Thyroid gland (tissue), 4 donors: ENCODE measurements around the gene DNAI1. TPM values are rescaled to one million over a fixed set of nuclear protein-coding genes. Genes with fewer than 3 reads are reported as not detected.

Experiments
- DNase-seq, 2 donors: peaks; one replicate each; pipeline ENCODE4 v3.0.0-alpha.2; 2019
- H3K27ac ChIP-seq, 3 donors: fragments of 200-600 bp; sonication (generic); 1 replicate in 2 of 3; 2 replicates in 1 of 3; pipeline ENCODE4 v1.5.1; 2016 to 2019; ENCODE audit warnings: mild to moderate bottlenecking in 1 of 3, moderate library complexity in 1 of 3
- H3K27me3 ChIP-seq: fragments of 200-600 bp; sonication (generic); one replicate; pipeline ENCODE4 v1.5.1; 2019
- H3K36me3 ChIP-seq, 2 donors: fragments of 200-600 bp; sonication (generic); one replicate each; pipeline ENCODE4 v1.5.1; 2016 to 2019
- H3K4me1 ChIP-seq, 2 donors: fragments of 200-600 bp; sonication (generic); one replicate each; pipeline ENCODE4 v1.5.1; 2017 to 2019
- H3K4me3 ChIP-seq, 3 donors: fragments of 200-600 bp; sonication (generic); replicated peaks in 1 of 3; 1 replicate in 2 of 3; 2 replicates in 1 of 3; pipeline ENCODE4 v1.5.1; 2016; ENCODE audit warnings: mild to moderate bottlenecking in 1 of 3
- H3K9me3 ChIP-seq: fragments of 200-600 bp; sonication (generic); one replicate; pipeline ENCODE4 v1.5.1; 2017
- CTCF ChIP-seq, 6 experiments: fragments of 200-600 bp in 3 of 6; fragments of 450-650 bp in 3 of 6; sonication (generic) in 3 of 6; IDR thresholded peaks; one replicate each; pipeline ENCODE4 v1.5.1; 2016 to 2019; ENCODE audit warnings: antibody characterized with exemption in 6 of 6, mild to moderate bottlenecking in 2 of 6, inconsistent platforms in 1 of 6, moderate library complexity in 1 of 6
- POLR2A ChIP-seq, 2 donors: fragments of 450-650 bp; IDR thresholded peaks; one replicate each; pipeline ENCODE4 v1.6.1; 2017; ENCODE audit warnings: antibody characterized with exemption in 2 of 2, mild to moderate bottlenecking in 2 of 2, moderate library complexity in 1 of 2
- WGBS, 2 donors: methylation state at CpG; one replicate each; pipeline ENCODE4 v1.1.5; 2017; 5-methylcytosine and 5-hydroxymethylcytosine counted together
- intact Hi-C: fragments of 100-400 bp; cut with DNase I; formaldehyde crosslinking; loops from one replicate; pipeline ENCODE4 v1.15.1; 2023
- total RNA-seq, 4 donors: library from RNA; depleted of rRNA; stranded (reverse); fragments of >200 nt; gene quantifications; one replicate each; pipeline ENCODE4 v1.2.3, GENCODE V29; 2016

DNAI1 gene
- total RNA-seq, 4 donors from 2014 or later = 0.81 to 0.89 TPM; not detected in 2

GRCh38 chr9:34485822-34486221 is 27.2 kb downstream of the DNAI1 start:
- no peaks in the 10 kb centered on the region for H3K27me3 ChIP-seq
- no peak for DNase-seq
- WGBS, 2 donors = 83 to 84% methylated on average over 6 of the region's 6 CpGs
- intact Hi-C loops = no loop called here
- no peak overlapping the region for H3K27ac ChIP-seq
- H3K4me1 ChIP-seq = no peaks in the 10 kb centered on the region
- no peaks in the 10 kb centered on the region for H3K9me3 ChIP-seq
- H3K4me3 ChIP-seq = no peak overlapping the region
- H3K36me3 ChIP-seq = no peaks in the 10 kb centered on the region
- no peak for TF ChIP-seq CTCF (IDR thresholded peaks at IDR 0.05)
- no peak for TF ChIP-seq POLR2A (IDR thresholded peaks at IDR 0.05)

GRCh38 chr9:34486572-34486971 is 28.0 kb downstream of the DNAI1 start:
- intact Hi-C loops = no loop called here
- no peaks in the 10 kb centered on the region for H3K27me3 ChIP-seq
- H3K36me3 ChIP-seq = no peaks in the 10 kb centered on the region
- DNase-seq = no peak
- no peak overlapping the region for H3K4me3 ChIP-seq
- no peak for TF ChIP-seq POLR2A (IDR thresholded peaks at IDR 0.05)
- TF ChIP-seq CTCF (IDR thresholded peaks at IDR 0.05) = no peak
- H3K27ac ChIP-seq = no peak overlapping the region
- no peaks in the 10 kb centered on the region for H3K9me3 ChIP-seq
- WGBS, 2 donors = 68 to 69% methylated on average over 3 of the region's 3 CpGs
- no peaks in the 10 kb centered on the region for H3K4me1 ChIP-seq

- Histone ChIP-seq H3K4me1 (no peaks in the 10 kb centered on the region), H3K27me3 (no peaks in the 10 kb centered on the region), H3K36me3 (no peaks in the 10 kb centered on the region), H3K9me3 (no peaks in the 10 kb centered on the region), H3K4me3 (no peak overlapping the region), H3K27ac (no peak overlapping the region)
- intact Hi-C loops = no loop called here
- DNase-seq = no peak
- 77 to 100% methylated on average over 1 of the region's 1 CpG for WGBS, 2 donors
- no peak for TF ChIP-seq CTCF (IDR thresholded peaks at IDR 0.05)
- no peak for TF ChIP-seq POLR2A (IDR thresholded peaks at IDR 0.05)
These were observed 31.8 kb downstream of the DNAI1 start for GRCh38 chr9:34490360-34490759.

GRCh38 chr9:34490760-34491159 is 32.2 kb downstream of the DNAI1 start:
- H3K4me1 ChIP-seq = no peaks in the 10 kb centered on the region
- H3K4me3 ChIP-seq = no peak overlapping the region
- 56 to 68% methylated on average over 3 of the region's 3 CpGs for WGBS, 2 donors
- H3K27me3 ChIP-seq = no peaks in the 10 kb centered on the region
- H3K27ac ChIP-seq = no peak overlapping the region
- no peaks in the 10 kb centered on the region for H3K36me3 ChIP-seq
- DNase-seq = no peak
- H3K9me3 ChIP-seq = no peaks in the 10 kb centered on the region
- intact Hi-C loops = no loop called here
- TF ChIP-seq CTCF (IDR thresholded peaks at IDR 0.05) = no peak
- no peak for TF ChIP-seq POLR2A (IDR thresholded peaks at IDR 0.05)

DNA sequence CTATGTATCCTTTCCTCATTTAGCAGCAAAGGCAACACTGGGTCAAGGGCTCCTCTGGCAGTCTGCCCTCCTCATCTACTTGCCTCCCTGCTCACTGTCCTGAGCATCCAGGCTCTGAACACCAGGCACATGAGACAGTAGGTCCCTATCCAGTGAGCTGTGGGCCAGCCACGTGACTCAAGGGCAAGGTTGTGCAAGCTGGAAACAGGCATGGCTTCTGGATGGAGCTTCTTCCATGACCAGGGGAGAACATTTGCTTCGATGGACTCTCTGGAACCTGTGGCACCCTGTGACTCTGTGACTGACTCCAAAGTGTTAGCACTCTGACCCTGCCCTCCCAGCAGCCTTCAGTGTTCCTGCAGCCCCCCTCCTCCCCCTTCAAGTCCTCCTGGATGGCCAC is 33.0 kb downstream of the DNAI1 start:
- Histone ChIP-seq H3K4me3 (no peak overlapping the region), H3K4me1 (no peaks in the 10 kb centered on the region), H3K27me3 (no peaks in the 10 kb centered on the region), H3K36me3 (no peaks in the 10 kb centered on the region), H3K27ac (no peak overlapping the region), H3K9me3 (no peaks in the 10 kb centered on the region)
- intact Hi-C loops = no loop called here
- WGBS, 2 donors = 45 to 71% methylated on average over 2 of the region's 2 CpGs
- no peak for TF ChIP-seq CTCF (IDR thresholded peaks at IDR 0.05)
- TF ChIP-seq POLR2A (IDR thresholded peaks at IDR 0.05) = no peak
- no peak for DNase-seq
